Iris pigment epithelial cell (primary cell): Measurements from ENCODE around the gene JOSD1.

Experiments
- DNase-seq: peaks from one replicate; pipeline ENCODE4 v3.0.0-alpha.2; 2011; ENCODE audit warnings: low read depth

The JOSD1 gene

DNA sequence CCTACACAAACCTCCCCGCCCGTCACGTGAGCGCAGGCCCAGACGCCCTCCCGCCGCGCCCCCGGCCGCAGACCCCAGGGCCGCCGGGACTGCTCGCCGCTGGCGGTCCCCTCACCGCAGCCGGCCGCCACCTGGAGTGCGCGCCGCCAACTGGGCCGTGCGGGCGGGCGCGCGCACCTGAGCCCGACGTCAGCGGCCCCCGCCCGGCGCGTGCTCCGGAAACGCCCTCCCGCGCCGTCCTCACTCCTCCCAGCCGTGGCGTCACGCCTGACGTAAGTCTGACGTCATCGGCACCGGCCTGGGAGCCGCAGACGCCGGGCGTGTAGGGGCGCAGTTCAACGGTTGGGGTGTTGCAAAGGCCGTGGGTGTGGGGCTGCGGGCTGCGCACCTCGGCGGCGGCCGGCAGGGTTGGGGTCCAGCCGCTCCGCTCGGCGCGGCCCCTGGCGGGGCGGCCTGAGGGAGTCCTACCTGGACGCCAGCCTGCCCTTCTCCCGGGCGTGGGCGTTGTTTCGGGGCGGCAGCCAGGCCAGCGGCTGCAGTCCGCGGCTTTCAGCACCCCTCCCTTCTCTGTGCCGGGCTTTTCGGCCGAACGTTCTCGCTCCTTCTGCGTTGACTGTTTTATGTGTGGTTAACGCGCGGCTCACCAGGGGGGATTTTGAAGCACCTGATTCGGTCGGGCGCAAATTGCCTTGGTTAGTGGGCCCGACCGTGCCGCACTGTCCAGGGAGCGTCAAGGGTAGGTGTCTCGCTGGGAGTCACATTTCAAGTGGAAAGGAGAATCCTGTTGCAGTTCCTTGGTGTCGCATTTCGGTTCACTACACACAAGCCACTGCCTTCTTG lies at the start of gene JOSD1:
Gene JOSD1 (minus strand): TSS at position 155 of the 840 bp plus-strand sequence. CDS start 956 bp downstream, outside the sequence.
- peak; percentile 93 for DNase-seq

DNA sequence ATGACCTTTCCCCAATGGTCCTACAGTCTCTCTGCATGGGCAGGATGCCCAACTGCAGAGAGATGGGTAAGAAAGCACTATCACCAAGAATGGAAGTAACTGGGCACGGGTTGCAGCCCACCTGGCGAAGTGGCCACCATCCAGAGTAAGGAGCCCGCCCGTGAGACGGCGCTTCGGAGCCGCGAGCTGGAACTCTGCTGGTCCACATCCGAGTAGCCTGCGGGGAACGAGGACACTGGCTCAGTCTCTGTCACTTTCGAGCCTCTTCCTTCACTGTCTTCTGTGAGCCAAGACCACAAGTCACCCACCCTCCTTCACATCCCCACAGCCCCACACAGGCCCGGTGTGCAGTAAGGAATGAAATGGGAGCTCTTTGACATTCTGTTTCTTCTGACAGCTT lies 49.4 kb upstream of the JOSD1 start:
- DNase-seq = no peak

DNA sequence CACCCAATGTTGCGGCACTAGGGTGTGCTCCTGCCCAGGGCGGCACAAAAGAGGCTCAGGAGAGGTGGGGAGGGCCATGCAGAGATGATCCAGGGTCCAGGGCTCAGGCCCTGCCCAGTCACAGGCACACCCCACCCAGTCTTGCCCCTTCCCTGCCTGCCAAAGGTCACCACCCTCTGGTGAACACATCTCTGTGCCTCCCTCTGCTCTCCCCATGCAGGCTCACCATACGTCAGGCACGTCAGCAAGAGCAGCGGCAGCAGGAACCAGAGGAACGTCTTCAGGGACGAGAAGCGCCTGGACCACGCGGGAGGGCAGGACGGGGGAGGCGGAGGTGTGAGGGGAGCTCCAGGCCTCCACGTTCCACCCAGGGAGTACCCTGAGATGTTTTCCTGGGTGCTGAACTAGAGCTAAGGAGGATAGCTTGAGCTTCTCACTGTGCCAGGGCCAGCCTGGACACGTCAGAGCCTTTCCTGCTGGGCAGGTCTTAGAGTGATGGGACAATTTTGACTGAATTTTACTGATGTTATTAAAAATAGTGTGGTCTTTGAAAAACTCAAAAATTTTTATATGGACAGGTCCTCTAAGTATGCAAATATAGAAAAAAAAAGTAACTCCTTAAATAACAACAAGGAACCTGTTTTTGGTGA lies 47.9 kb upstream of the JOSD1 start:
- DNase-seq = no peak

DNA sequence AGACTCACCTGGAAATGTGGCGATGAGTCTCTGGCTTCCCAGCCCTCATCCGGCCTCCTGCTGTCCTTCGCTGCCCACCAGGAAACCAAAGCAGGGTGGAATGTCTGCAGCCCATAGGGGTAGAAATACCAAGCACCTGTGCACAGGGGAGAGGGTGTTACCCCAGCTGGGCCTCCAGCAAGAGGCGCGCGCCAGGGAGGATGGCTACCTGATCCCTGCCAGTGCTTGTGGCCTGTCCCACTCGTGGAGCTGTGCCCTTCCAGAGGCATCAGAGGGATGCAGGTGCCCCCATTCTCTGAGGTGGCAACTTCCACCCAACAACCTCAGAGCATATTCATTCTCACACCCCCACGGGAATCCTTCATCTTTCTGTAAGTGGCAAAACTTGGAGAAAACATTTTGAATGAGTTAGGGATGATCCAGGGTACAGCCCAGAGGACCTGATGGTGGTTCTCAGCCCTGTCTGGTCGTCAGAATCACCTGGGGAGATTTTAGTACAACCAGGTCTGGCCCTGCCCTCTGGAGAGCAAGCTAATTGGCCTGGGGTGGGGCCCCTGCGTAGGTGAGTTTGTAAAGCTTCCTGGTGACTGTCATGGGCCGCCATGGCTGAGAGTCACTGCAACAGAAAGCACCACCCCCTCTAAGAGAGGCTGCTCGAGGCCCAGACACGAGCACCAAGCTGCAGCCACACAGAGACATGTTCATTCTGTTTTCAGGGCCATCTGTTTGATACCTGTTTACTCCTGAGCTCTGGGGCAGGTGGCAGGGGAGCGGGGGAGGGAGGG lies 45.1 kb upstream of the JOSD1 start:
- no peak for DNase-seq

DNA sequence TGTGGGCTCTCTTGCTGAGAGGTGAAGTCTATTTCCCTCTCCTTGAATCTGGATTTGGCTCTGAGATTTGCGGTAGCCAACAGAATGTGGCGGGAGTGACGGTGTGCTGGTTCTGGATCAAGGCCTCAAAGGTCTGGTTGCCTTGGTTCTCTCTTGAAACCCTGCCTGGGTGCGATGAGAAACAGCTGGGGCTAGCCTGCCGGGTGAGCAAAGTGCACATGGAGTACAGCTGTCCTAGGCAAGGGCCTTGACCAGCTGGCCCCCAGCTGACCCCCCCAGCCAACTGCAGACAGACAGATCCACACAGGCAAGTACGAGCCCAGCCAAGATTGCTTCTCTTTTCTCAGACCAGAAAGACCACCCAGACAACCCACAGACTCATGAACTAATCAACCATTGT lies 44.2 kb upstream of the JOSD1 start:
- DNase-seq = no peak

DNA sequence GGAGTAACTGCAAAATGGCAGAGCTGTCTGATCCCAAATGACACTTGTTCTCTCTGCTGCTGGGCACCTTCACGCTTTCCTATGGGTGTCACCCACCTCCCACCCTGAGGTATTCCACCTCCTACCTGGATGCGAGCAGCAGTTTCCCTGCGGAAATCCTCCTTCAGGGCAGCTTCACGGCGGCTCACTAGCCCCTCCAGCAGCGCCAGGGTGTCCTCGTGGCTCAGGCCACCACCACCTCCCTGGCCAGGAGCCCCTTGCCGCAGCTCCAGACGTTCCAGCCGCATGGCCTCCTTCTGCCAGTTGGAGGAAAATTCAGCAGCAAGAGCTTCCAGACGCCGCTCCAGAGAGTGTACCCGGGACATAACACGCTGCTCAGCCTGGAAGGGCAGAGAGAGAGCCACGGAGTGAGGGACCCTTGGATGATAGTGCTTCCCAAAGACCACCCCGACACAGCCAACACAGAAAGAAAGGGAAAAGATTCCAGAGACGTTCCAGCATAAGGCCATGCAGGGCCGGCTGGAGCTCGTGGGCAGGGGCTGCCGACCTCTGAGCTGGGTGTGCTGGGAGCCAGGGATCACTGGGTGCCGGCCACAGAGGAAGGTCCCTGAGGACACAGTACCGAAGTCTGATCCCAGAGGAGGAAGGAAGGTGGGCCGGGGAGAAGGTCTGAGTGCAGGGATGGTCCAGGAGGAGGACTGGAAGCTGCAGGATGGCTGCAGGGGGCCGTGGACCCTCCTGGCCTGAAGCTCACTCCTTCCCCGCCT lies 41.6 kb upstream of the JOSD1 start:
- DNase-seq = no peak

DNA sequence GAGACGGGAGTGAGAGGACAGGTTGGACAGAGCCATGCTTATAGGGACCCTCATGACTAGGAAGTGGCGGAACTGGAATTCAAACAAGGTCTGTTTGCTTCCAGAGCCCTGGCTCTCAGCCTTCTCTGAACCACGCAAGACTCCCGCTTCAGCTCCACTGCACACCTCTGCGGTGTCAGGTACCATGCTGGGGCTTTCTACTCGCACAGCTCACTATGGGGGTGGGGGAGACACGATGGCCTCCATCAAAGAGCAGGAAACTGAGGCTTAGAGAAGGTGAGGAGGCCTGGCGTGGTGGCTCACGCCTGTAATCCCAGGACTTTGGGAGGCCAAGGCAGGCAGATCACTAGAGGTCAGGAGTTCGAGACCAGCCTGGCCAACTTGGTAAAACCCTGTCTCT lies 40.8 kb upstream of the JOSD1 start:
- DNase-seq = no peak

DNA sequence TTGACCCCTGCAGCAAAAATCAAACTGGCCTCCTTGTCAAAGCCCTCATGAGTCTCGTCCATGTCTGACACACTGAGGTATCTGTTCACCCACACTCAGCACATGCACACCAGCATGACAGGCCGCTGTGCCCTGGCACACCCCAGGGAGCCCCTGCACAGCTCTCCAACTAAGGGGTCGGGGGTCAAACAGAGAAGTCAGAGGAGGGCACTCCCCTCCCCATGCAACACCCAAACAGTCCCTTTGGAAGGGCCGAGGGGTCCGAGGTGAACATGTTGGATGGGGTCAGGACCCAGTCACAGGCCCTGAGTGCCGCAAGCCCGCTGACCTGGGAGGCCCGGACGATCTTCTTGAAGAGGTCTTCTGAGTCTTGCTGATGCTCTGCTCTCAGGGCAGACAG lies 40.4 kb upstream of the JOSD1 start:
- no peak for DNase-seq

DNA sequence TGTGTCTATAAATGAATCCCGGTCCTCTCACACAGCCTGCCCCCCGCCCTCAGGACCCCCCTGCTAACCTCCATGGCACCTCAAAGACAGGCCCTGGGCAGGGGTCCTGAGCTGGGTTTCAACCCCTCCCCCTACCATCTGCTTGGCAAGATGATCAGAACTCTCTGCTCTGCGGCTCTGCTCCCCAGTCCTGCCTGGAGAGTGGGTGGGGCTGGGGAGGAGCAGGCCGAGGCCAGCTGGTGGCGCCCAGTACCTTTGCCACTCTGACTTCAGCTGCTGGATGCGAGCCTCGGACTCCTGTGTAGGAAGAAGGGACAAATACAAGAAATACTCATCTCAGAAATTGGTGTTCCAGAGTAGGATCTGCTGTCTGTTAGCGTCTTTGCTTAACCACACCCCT lies 40.0 kb upstream of the JOSD1 start:
- no peak for DNase-seq

DNA sequence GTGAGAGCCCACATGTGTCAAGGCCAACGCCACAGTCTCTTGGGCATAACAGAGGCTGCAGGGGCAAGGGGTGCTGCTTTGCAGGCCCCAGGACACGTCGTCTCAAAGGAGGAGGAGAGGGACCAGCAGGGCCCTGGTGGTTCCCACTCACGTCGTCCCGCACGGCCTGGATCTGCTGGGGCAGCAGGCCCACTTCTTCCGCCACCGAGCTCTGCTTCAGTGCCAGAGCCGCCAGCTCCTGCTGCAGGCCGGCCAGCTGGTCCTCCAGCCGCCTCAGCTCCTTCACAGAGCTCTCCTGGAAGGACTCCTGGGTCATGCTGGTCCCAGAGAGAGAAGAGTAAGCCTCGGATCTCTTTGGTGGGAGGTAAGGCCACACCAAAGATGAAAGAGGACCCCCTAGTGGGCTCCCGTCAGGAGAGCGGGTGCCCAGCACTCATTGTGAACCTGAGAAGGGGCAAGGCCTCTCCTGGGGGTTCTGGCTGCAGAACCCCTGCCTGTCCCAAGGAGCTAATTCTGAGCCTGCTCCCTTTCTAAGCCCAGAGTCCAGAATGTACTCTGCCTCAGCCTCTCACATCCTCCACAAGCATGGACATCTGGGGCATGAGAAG lies 39.5 kb upstream of the JOSD1 start:
- DNase-seq = no peak

DNA sequence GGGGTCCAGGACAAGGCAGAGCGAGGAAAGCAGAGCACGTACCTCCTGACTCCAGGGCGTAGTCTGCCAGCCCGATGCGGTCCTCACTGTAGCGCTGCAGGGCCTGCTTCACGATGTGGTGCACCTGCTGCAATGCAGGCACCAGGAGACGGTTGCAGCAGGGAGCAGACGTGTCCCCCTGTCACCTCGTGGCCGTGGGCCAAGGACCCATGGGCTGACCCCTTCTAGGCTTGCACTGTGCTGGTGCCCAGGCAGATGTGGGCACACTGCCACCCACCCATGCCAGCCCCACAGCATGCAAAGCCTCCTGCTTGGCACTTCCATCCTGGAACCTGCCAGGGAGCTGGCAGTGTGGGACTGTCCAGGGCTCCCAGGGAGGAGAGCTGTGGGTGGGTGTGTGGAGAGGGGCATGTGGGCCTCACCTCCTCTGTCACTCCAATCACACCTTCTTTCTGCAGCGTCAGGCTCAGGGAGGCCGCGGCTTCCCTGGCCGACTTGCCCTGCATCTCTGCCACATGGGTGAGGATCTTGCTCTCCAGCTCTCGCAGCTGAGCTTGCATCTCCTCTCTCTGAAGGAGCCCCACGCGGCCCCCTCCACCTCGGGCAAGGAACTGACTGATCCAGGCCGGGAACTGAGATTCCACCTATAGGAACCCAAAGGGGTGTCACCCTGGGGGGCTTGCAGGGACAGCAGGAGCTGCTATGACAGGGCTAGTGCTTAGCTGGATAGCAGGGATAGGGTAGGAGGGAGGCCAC lies 38.7 kb upstream of the JOSD1 start:
- no peak for DNase-seq

DNA sequence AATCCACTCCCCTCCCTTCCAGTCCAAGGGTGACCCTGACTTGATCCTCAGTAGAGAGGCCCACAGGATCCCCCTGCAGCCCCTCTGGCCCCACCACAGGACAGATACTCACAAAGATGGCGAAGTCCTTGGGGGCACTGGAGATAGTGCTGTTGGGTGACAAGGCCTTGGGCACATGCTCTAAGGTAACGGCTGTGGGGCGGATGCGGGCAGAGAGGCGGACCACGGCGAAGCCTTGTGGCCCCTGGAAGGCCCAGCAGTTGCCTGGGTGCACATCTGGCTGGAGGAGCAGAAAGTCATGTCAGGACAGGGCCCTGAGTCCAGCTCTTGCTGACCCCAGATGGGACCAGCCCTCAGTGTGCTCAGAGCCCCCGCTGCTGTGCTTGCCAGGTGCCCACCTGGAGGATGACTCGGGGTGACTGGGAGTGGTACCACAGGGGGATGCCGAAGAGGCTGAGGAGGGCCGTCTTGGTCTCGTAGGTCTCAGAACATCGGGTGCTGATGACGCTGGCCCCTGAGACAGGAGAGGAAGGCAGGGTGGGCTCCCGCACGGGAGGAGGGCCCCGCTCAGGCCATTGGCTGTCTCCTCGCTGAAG lies 37.8 kb upstream of the JOSD1 start:
- DNase-seq = no peak

DNA sequence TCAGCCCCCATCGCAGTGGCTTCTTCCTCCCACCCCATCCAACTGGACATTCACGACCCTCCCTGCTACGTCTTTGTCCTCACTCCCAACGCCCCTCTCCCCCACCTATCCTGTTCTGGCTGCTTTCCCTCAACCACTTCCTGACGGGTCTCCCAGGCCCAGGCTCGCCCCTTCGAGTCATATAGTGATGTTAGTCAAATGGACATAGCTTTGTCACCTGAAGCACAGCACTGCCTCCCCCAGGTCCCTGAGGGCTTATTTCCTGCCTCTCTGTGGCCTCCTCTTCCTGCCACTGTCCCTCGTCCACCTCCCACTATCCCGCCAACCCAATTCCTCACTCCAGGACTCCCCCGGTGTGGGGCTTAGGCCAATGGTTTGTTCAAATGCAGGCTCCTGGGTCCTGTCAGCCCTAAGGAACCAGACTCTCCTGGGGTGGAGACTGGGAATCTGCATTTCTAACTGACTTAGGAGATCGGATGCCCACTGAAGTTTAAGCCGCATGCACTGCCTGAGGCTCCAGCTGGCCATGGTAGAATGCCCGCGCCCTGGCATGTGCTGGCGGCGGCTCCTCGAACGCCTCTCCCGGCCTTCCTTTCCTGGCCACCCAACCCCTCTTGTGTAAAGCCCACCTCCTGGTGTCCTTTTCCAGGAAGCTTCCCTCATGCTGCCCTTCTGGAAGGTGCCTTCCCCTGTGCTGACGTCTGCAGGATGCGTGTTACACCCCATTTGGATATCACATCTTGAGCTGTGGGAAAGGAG lies 36.7 kb upstream of the JOSD1 start:
- DNase-seq = no peak

DNA sequence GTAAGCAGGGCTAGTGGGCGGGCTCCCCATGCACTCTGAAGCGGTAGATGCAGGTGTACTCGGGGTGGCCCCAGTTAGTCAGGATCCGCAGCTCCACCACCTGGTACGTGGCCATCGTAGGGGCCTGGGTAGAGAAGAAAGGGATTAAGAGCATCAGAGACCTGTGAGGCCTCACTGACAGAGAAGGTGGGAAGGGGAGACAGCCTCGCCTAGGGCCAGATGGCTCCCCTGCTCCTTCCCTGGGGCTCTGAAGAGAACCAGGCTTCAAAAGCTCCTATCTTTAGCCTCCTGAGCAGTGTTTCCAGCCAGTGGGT lies 35.5 kb upstream of the JOSD1 start:
- DNase-seq = no peak

DNA sequence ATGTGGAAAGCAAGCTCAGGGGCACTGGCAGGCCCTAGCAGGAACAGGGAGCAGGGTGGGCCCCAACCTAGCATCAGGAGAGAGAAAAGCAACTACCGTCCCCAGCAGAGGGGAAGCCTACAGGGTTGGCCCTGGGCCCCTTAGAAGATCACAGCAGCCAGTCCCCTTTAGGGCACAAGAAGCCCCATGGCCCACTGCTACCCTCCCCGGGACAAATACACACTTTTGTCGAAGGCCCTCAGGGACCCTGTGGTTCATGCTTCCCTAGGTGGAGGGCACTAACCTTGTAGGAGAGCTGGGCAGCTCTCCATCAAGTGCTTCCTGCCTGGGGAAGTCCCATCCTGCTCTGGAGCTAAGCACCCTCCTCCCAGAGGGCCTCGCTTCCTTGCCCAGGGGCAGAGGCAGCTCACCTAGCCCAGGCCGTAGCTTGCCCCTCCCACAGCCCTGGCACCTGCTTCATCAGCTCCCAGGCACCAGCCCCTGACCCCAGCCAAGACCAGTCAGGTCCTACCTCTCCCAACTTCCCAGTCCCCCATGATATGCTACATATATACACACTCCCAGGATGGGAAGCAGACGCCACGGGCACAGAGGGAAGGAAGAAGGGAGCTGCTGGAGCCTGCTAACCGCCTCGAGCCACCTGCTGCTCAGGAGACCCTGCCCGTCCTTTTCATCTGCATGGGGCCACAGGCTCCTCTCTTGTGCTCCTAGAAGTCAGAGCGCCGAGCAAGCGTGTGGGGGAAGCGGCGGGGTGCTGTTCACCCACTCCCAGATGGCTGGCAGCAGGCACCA lies 34.9 kb upstream of the JOSD1 start:
- DNase-seq = no peak

DNA sequence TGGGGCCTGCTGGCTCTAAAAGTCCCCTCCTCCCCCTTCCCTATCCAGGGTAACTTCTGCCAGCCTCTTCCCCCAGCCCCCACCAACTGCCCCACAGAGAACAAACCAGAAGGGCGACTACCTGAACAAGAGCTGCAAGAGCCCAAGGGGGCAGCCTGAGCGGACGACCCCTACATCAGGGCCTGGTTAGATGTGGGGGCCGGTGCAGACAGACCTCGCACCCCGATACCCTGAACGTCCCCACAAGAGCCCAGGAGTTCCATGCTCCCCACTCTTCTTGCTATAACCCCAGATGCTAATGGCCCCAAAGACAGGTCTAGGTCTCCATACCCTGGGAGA lies 34.4 kb upstream of the JOSD1 start:
- DNase-seq = no peak

DNA sequence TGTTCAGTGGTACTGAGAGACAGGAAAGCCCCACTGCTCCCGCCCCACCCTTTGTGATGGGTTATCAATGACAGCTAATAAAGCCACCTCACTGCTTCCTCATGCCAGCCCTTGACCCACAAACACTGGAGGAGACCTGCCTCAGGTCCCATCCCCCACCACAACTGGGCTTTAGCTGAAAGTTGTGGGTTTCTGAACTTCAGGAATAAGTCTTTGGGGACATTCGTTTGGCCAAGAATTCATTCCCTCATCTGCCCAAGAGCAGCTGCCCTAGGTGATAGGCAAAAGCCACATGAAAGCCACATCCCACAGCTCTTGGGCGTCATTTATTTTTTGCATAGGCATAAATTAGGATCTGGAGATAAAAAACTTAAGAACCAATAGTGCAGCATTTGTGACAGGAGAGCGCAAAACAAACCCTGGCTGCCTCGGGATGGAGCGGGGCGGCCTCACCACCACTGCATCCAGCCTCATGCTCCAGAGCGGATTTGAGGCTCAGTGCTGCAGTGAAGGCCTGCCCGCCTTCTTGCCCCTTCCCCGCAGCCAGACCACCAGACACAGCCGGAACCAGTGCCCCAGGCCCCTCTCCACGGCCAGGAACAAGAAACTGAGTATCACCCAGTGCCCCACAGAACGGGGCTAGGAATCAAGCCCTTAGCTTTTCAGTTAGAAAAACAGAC lies 33.8 kb upstream of the JOSD1 start:
- DNase-seq = no peak

DNA sequence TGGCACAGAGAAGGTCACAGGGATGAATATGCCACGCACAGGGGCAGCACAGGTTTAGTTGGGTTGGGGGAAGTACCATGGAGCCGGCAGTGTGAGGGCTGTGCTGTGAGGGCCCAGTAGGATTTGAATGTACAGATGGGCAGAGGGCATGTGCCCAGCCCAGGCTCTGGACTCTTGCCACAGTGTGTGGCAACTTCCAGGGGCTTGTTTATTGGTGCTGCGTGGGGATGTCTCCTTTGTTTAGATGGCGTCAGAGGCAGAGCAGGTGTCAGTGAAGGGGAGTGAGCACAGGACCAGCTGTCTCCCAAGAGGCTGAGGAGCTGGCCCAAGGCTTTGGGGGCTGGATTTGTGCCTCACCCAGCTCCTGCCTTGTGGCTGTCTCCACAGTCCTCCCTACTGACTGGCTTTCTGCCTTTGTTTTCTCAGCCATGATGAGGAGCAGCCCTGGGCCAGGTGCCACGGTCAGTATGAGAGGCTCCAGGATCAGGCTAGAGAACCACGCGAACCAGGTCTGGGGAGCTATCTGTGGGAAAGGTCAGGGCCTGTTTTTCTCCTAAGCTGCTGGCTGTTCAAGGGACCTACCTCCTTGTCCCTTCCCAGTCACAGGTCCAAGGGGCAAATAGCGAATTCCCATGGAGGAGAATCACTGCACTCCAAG lies 33.1 kb upstream of the JOSD1 start:
- peak; percentile 26 for DNase-seq
